Trophoblast cell (in vitro differentiated cells and primary cell): ENCODE results near the gene SYNGR2.

Source experiments
- DNase-seq, 2 donors: peaks; one replicate each; pipeline ENCODE4 v3.0.0-alpha.2; 2016
- H2AFZ ChIP-seq: 2 replicates; pipeline ENCODE4 v1.6.1; 2013; ENCODE audit warnings: low read length, moderate library complexity, mild to moderate bottlenecking; ENCODE audit not compliant: insufficient read depth, poor library complexity
- H2AK5ac ChIP-seq: 2 replicates; pipeline ENCODE4 v1.6.1; 2013; ENCODE audit warnings: mild to moderate bottlenecking, low read length
- H2BK120ac ChIP-seq: 2 replicates; pipeline ENCODE4 v1.6.1; 2013; ENCODE audit warnings: low read length, mild to moderate bottlenecking, moderate library complexity; ENCODE audit not compliant: insufficient read depth, poor library complexity
- H2BK12ac ChIP-seq: 2 replicates; pipeline ENCODE4 v1.6.1; 2013; ENCODE audit warnings: mild to moderate bottlenecking, low read length, moderate library complexity
- H2BK5ac ChIP-seq: 2 replicates; pipeline ENCODE4 v1.6.1; 2013; ENCODE audit warnings: low read length, low read depth, moderate library complexity, mild to moderate bottlenecking; ENCODE audit not compliant: poor library complexity
- H3K14ac ChIP-seq: 2 replicates; pipeline ENCODE4 v1.6.1; 2013; ENCODE audit warnings: mild to moderate bottlenecking, low read length
- H3K18ac ChIP-seq: 2 replicates; pipeline ENCODE4 v1.6.1; 2013; ENCODE audit warnings: mild to moderate bottlenecking, low read length
- H3K23ac ChIP-seq: 2 replicates; pipeline ENCODE4 v1.6.1; 2013; ENCODE audit warnings: low read length
- H3K27ac ChIP-seq: 2 replicates; pipeline ENCODE4 v1.5.1; 2013; ENCODE audit warnings: low read depth, mild to moderate bottlenecking, inconsistent platforms, low read length, moderate library complexity
- H3K27me3 ChIP-seq: 2 replicates; pipeline ENCODE4 v1.6.1; 2013; ENCODE audit warnings: inconsistent platforms, mild to moderate bottlenecking, low read length, moderate library complexity; ENCODE audit not compliant: insufficient read depth
- H3K36me3 ChIP-seq, 2 experiments: 1 replicate in 1 of 2; 2 replicates in 1 of 2; pipeline ENCODE4 v1.6.1; 2013; ENCODE audit warnings: low read length in 2 of 2, mild to moderate bottlenecking in 2 of 2, moderate library complexity in 1 of 2; ENCODE audit not compliant: insufficient read depth in 2 of 2, control insufficient read depth in 1 of 2
- H3K4ac ChIP-seq: 2 replicates; pipeline ENCODE4 v1.6.1; 2013; ENCODE audit warnings: low read depth, mild to moderate bottlenecking, low read length, moderate library complexity
- H3K4me1 ChIP-seq, 2 experiments: 1 replicate in 1 of 2; 2 replicates in 1 of 2; pipeline ENCODE4 v1.6.1; 2013; ENCODE audit warnings: low read length in 2 of 2, mild to moderate bottlenecking in 2 of 2, moderate library complexity in 1 of 2; ENCODE audit not compliant: insufficient read depth in 2 of 2, control insufficient read depth in 1 of 2
- H3K4me2 ChIP-seq: 2 replicates; pipeline ENCODE4 v1.6.1; 2013; ENCODE audit warnings: inconsistent platforms, mild to moderate bottlenecking, low read length, moderate library complexity
- H3K4me3 ChIP-seq: 2 replicates; pipeline ENCODE4 v1.5.1; 2013; ENCODE audit warnings: mild to moderate bottlenecking, low read depth, low read length, inconsistent platforms
- H3K79me1 ChIP-seq: one replicate; pipeline ENCODE4 v1.6.1; 2013; ENCODE audit warnings: low read length
- H3K79me2 ChIP-seq: 2 replicates; pipeline ENCODE4 v1.6.1; 2013; ENCODE audit warnings: low read length, mild to moderate bottlenecking; ENCODE audit not compliant: control insufficient read depth, insufficient read depth, poor library complexity
- H3K9ac ChIP-seq: 2 replicates; pipeline ENCODE4 v1.6.1; 2013; ENCODE audit warnings: mild to moderate bottlenecking, low read length
- H3K9me3 ChIP-seq: 2 replicates; pipeline ENCODE4 v1.6.1; 2013; ENCODE audit warnings: low read depth, mild to moderate bottlenecking, control low read depth, inconsistent platforms, low read length; ENCODE audit not compliant: insufficient read depth
- H4K12ac ChIP-seq: 2 replicates; pipeline ENCODE4 v1.6.1; 2013; ENCODE audit warnings: low read depth, mild to moderate bottlenecking, low read length, moderate library complexity
- H4K8ac ChIP-seq: 2 replicates; pipeline ENCODE4 v1.6.1; 2013; ENCODE audit warnings: low read depth, mild to moderate bottlenecking, low read length, moderate library complexity
- H4K91ac ChIP-seq: one replicate; pipeline ENCODE4 v1.6.1; 2013; ENCODE audit warnings: low read depth, mild to moderate bottlenecking, low read length, moderate library complexity
- WGBS: extraction: QIAGEN DNeasy Blood & Tissue Kit; methylation state at CpG from one replicate; pipeline ENCODE4 v1.1.7; 2013; ENCODE audit warnings: missing lambda C conversion rate; ENCODE audit not compliant: insufficient read length, insufficient coverage; ENCODE audit errors: extremely low coverage; 5-methylcytosine and 5-hydroxymethylcytosine counted together

The SYNGR2 gene

GRCh38 chr17:78143214-78144146 lies 24.9 kb upstream of the SYNGR2 start:
- WGBS, result no CpG with 5 or more reads among the region's 21 CpGs
- Histone ChIP-seq H3K18ac (no peak overlapping the region), H3K23ac (no peak overlapping the region)

DNA sequence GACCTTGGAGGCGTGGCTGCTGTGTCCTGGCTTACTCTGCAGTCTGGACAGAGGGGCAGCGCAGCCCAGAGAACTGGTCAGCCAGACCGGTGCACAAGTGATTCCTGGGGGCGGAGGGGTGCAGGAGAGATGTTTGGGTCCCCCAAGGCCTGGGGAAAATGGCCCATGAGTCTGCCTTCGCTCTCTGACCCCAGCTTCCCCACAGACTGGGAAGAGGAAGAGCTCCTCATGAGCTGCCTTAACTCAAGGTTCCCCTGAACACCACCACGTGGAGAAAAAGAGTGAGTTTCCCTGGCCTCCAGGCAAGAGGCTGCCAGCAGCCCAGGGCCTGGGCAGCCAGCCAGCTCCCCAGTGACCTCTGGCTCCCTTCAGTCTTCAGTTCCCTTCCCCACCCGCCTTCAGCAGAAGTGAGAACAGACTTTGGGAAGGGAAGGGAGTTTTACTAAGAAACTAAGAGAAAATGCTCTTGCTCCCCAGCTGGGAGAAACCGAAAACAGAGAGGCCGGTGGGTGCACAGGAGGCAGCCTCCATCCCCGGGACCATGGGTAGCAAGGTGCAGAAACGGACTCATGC lies 24.1 kb upstream of the SYNGR2 start:
- Histone ChIP-seq H2BK5ac (no peak overlapping the region), H2AFZ (no peak overlapping the region), H3K4me1 (no peaks in the 10 kb centered on the region), H2AK5ac (no peak overlapping the region), H4K91ac (no peak overlapping the region), H3K27me3 (no peaks in the 10 kb centered on the region), H3K79me1 (no peaks in the 10 kb centered on the region), H3K9ac (no peak overlapping the region), H3K4ac (no peak overlapping the region), H3K14ac (no peak overlapping the region), H4K12ac (no peak overlapping the region), H3K4me3 (no peak overlapping the region), H2BK12ac (no peak overlapping the region), H3K9me3 (peaks cover 4% of the 10 kb centered on the region), H3K36me3 (no peaks in the 10 kb centered on the region), H3K79me2 (no peaks in the 10 kb centered on the region), H3K18ac (no peak overlapping the region), H3K27ac (no peak overlapping the region), H3K4me2 (no peak overlapping the region), H2BK120ac (no peak overlapping the region), H3K23ac (no peak overlapping the region), H4K8ac (no peak overlapping the region)
- DNase-seq, result peak in 1 of 2 donors; percentile 48
- no CpG with 5 or more reads among the region's 11 CpGs for WGBS

More at GRCh38 chr17:78143214-78144146, 24.9 kb upstream of the SYNGR2 start:
- no peak overlapping the region for H2AFZ ChIP-seq
- H3K9ac ChIP-seq, result no peak overlapping the region
- no peaks in the 10 kb centered on the region for H3K4me1 ChIP-seq
- H2BK12ac ChIP-seq, result no peak overlapping the region
- no peak for DNase-seq
- H3K9me3 ChIP-seq, result peaks cover 4% of the 10 kb centered on the region
- H3K79me1 ChIP-seq, result no peaks in the 10 kb centered on the region
- no peak overlapping the region for H2AK5ac ChIP-seq
- H3K4me3 ChIP-seq, result no peak overlapping the region
- H3K27me3 ChIP-seq, result no peaks in the 10 kb centered on the region
- no peak overlapping the region for H2BK5ac ChIP-seq
- no peaks in the 10 kb centered on the region for H3K36me3 ChIP-seq
- no peaks in the 10 kb centered on the region for H3K79me2 ChIP-seq
- no peak overlapping the region for H3K4ac ChIP-seq
- no peak overlapping the region for H4K91ac ChIP-seq
- no peak overlapping the region for H4K12ac ChIP-seq
- H3K4me2 ChIP-seq, result no peak overlapping the region
- no peak overlapping the region for H3K14ac ChIP-seq
- no peak overlapping the region for H4K8ac ChIP-seq
- no peak overlapping the region for H3K27ac ChIP-seq
- no peak overlapping the region for H2BK120ac ChIP-seq

GRCh38 chr17:78144736-78145641 lies 23.4 kb upstream of the SYNGR2 start:
- Histone ChIP-seq H3K27ac (no peak overlapping the region), H3K27me3 (no peaks in the 10 kb centered on the region), H2BK120ac (no peak overlapping the region), H3K79me2 (no peaks in the 10 kb centered on the region), H3K23ac (no peak overlapping the region), H3K36me3 (no peaks in the 10 kb centered on the region), H2BK5ac (no peak overlapping the region), H4K12ac (no peak overlapping the region), H3K9ac (no peak overlapping the region), H3K4me3 (no peak overlapping the region), H3K14ac (no peak overlapping the region), H2AFZ (no peak overlapping the region), H3K4me2 (no peak overlapping the region), H3K79me1 (no peaks in the 10 kb centered on the region), H4K91ac (no peak overlapping the region), H3K18ac (no peak overlapping the region), H3K4ac (no peak overlapping the region), H3K4me1 (no peaks in the 10 kb centered on the region), H2AK5ac (no peak overlapping the region), H4K8ac (no peak overlapping the region), H3K9me3 (peaks cover 4% of the 10 kb centered on the region), H2BK12ac (no peak overlapping the region)
- no peak for DNase-seq
- no CpG with 5 or more reads among the region's 18 CpGs for WGBS

GRCh38 chr17:78146471-78146869 lies 21.9 kb upstream of the SYNGR2 start:
- Histone ChIP-seq H4K91ac (no peak overlapping the region), H3K9ac (no peak overlapping the region), H3K4me3 (no peak overlapping the region), H3K14ac (no peak overlapping the region), H4K8ac (no peak overlapping the region), H3K79me2 (no peaks in the 10 kb centered on the region), H3K4me1 (peaks cover 2% of the 10 kb centered on the region in 2 experiments), H3K79me1 (no peaks in the 10 kb centered on the region), H2BK5ac (no peak overlapping the region), H3K4me2 (no peak overlapping the region), H3K27ac (no peak overlapping the region), H2AK5ac (no peak overlapping the region), H3K27me3 (no peaks in the 10 kb centered on the region), H3K9me3 (no peaks in the 10 kb centered on the region), H2AFZ (no peak overlapping the region), H2BK120ac (no peak overlapping the region), H3K23ac (no peak overlapping the region), H2BK12ac (no peak overlapping the region), H3K36me3 (no peaks in the 10 kb centered on the region), H3K4ac (no peak overlapping the region), H4K12ac (no peak overlapping the region), H3K18ac (no peak overlapping the region)
- no peak for DNase-seq
- no CpG with 5 or more reads among the region's 7 CpGs for WGBS
